ENCODE measurements around the gene GRID1.

Gene GRID1

DNA sequence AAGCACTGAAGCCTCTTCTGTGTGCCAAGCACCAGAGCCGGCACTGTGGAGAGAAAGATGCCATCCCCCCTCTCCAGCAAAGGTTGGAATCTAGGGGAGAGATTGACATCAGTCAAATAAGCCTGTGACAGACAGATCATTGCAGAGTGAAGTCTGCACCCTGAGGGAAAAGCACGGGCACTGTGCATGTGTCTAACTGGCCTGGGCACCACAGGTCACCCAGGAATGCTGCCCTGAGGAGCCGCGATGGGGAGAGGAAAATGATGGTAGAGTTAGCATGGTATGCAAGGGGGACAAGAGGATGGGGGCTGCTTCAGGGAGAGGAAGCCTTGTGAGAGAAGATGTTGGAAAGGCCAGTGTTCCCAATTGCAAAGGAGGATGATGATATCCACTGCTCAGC lies 261.0 kb downstream of the GRID1 start:
- no peak for DNase-seq (ENCODE audit: low read depth)
- H3K4me3 ChIP-seq (replicated peaks; ENCODE audit: low read depth, low read length): no peak overlapping the region
- TF ChIP-seq, protein P1, sequence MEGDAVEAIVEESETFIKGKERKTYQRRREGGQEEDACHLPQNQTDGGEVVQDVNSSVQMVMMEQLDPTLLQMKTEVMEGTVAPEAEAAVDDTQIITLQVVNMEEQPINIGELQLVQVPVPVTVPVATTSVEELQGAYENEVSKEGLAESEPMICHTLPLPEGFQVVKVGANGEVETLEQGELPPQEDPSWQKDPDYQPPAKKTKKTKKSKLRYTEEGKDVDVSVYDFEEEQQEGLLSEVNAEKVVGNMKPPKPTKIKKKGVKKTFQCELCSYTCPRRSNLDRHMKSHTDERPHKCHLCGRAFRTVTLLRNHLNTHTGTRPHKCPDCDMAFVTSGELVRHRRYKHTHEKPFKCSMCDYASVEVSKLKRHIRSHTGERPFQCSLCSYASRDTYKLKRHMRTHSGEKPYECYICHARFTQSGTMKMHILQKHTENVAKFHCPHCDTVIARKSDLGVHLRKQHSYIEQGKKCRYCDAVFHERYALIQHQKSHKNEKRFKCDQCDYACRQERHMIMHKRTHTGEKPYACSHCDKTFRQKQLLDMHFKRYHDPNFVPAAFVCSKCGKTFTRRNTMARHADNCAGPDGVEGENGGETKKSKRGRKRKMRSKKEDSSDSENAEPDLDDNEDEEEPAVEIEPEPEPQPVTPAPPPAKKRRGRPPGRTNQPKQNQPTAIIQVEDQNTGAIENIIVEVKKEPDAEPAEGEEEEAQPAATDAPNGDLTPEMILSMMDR (IDR thresholded peaks at IDR 0.05; ENCODE audit: low read length, missing control alignments): no peak

DNA sequence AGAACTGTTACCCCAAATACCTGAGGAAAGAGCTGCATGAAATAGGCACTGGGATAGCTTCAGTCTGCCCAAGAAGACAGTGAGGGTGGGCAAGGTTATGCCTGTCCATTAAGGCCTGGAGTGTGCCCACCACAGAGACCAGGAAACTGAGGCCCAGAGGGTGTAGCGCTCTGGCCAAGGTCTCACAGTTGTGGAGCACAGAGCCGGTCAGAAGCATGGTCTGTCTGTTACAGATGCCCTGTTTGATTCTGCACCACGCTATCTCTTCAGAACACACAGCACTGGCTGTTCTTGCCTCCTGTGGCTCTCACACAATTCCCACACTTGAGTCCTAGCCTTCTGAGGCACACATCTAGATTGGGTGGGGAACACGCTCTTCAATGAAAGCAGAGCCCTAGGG lies 261.4 kb downstream of the GRID1 start:
- no peak overlapping the region for H3K4me3 ChIP-seq (replicated peaks; ENCODE audit: low read depth, low read length)
- DNase-seq (ENCODE audit: low read depth): no peak
- TF ChIP-seq, protein P1 (IDR thresholded peaks at IDR 0.05; ENCODE audit: low read length, missing control alignments): no peak

DNA sequence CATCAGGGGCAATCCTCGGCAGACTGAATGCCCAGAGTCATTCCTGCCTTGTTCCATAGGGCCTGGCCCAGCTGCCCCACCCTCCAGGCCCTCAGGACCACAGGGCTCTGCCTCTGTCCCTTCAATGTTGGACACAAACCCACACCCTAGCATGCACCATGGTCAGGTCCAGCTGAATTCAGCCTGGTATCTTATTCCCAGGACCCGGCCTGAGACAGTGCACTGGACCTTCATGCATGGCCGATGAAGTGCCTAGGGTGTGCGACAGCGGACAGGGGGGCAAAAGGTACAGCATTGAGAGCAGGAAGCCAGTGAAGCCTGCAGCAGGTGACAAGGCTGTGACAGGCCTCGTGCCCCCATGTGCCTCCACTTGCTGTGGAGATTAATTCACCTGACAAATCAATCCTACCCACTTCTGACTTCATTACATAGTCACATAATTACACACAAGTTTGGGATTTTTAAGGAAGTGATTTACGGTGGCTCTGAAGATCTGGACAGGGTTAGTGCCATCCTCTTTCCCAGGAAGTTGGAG lies 261.9 kb downstream of the GRID1 start:
- no peak for DNase-seq (ENCODE audit: low read depth)
- no peak overlapping the region for H3K4me3 ChIP-seq (replicated peaks; ENCODE audit: low read depth, low read length)
- TF ChIP-seq, protein P1 (IDR thresholded peaks at IDR 0.05; ENCODE audit: low read length, missing control alignments): no peak

DNA sequence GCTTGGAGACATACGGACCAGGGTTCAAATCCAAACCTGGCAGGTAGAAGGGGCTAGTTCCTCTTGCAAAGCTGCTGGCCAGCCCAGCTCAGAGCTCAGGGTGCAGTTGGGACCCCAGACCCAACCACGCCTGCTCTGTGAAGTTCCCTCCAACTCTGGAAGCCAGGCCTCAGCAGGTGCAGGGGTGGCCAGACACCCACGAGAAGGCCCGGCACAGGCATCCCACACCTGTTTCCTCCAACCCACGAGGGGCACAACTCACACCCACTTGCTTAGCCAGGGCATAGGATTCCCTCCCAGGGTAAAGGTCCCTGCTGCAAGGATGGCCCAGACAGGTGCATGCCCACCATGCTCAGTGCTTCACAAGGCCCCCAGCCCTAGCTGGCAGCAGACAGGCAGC lies 262.4 kb downstream of the GRID1 start:
- TF ChIP-seq, protein P1 (IDR thresholded peaks at IDR 0.05; ENCODE audit: low read length, missing control alignments): no peak
- no peak for DNase-seq (ENCODE audit: low read depth)
- no peak overlapping the region for H3K4me3 ChIP-seq (replicated peaks; ENCODE audit: low read depth, low read length)

DNA sequence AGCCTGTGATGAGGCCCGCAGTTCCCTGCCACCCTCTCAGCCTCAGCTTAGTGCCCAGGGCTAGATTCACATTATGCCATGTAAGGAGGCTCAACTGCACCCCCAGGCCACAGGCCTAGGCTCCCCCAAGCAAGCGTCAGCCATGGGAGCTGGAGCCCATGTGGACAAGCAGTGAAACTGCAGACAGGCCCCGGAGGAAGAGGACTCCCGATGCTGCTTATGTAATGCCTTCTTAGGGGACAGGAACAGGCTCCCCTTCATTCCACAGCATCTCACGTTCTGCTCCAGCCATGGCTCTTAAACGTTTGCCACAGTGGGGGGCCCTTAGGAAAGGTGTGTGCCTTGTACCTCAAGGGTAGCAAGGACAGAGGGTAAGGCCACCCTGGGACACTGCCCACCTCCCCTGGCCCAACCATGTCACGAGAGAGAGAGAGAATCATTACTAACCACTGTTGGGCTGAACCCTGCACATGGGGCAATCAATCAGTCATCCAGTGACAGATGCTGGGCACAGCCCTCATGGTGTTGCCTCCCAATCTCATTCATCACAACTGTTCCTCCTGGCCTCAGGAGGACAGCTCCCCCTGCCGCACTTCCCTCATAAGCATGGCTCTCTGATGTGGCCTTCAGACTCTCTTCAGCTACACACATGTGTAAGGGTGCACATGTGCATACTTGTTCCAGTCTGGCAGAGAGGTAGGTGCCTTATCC lies 263.0 kb downstream of the GRID1 start:
- no peak for DNase-seq (ENCODE audit: low read depth)
- TF ChIP-seq, protein P1 (IDR thresholded peaks at IDR 0.05; ENCODE audit: low read length, missing control alignments): no peak
- H3K4me3 ChIP-seq (replicated peaks; ENCODE audit: low read depth, low read length): no peak overlapping the region

DNA sequence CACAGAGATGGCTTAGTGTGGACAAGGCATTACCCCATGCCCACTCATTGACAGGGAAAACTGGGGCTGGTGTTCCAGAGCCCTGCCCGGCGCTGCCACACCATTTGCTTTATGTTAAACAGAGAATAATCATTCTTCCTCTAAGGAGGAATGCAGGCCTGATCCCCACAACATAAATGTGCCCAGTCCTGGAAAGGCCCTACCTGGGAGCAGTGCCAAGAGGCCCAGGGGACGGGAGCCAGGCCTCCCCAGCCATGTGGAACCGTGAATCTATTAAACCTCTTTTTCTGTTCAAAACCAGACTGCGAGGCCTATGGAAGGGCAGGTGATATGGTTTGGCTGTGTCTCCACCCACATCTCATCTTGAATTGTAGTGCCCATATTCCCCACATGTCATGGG lies 264.1 kb downstream of the GRID1 start:
- TF ChIP-seq, protein P1 (IDR thresholded peaks at IDR 0.05; ENCODE audit: low read length, missing control alignments): no peak
- no peak overlapping the region for H3K4me3 ChIP-seq (replicated peaks; ENCODE audit: low read depth, low read length)
- DNase-seq (ENCODE audit: low read depth): no peak

DNA sequence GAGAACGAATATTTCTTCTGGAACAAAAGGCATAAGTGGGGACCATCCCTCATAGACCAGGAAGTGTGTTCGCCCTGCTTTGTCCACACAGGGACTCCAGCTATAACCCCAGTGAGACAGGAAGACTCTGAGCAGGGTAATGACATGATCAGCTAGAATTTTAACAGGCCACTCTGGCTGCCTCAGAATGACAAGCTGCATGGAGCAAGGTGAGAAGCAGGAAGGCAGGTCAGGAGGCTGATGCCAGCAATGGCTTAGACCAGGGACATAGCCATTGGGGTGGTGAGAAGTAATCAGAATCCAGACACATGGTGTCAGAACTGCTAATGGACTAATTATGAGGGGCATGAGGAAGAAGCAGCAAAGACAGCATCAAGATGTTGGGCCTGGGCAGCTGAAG lies 264.6 kb downstream of the GRID1 start:
- no peak overlapping the region for H3K4me3 ChIP-seq (replicated peaks; ENCODE audit: low read depth, low read length)
- DNase-seq (ENCODE audit: low read depth): no peak
- TF ChIP-seq, protein P1 (IDR thresholded peaks at IDR 0.05; ENCODE audit: low read length, missing control alignments): no peak

Data from fibroblast of pulmonary artery (primary cell).